Choroid plexus epithelial cell (primary cell): Measurements from ENCODE around the gene LAYN.

Experiments
- DNase-seq: peaks from one replicate; pipeline ENCODE4 v3.0.0-alpha.2; 2010; ENCODE audit warnings: low read depth
- H3K4me3 ChIP-seq: 2 replicates; pipeline ENCODE4 v1.5.1; 2011; ENCODE audit warnings: low read depth, mild to moderate bottlenecking, control low read depth, low read length, moderate library complexity
- TF ChIP-seq, protein P1 (sequence below): conservative IDR thresholded peaks from 2 replicates; pipeline ENCODE4 v1.5.1; 2011; ENCODE audit warnings: low read depth, mild to moderate bottlenecking, control low read depth, inconsistent platforms, low read length, moderate library complexity

The LAYN gene

DNA sequence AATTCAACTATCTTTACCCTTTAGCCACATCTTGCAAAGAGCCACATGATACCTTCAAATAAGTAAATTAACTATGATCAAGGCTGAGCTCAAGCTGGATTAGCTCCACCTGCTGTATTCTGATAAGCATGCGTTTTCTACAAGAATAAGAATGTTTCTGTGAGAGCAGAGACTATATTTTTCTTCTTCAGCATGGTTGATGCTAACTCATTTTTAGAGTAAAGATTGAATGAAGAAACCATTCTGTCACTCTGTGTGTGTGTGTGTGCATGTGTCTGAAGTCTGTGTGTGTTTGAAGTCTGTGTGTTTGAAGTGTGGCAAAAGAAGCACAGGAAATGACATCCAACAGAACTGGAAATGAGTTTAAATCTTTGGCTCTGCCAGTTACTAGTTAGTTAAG is 12.0 kb upstream of the LAYN start:
- DNase-seq, result no peak
- TF ChIP-seq, protein P1, sequence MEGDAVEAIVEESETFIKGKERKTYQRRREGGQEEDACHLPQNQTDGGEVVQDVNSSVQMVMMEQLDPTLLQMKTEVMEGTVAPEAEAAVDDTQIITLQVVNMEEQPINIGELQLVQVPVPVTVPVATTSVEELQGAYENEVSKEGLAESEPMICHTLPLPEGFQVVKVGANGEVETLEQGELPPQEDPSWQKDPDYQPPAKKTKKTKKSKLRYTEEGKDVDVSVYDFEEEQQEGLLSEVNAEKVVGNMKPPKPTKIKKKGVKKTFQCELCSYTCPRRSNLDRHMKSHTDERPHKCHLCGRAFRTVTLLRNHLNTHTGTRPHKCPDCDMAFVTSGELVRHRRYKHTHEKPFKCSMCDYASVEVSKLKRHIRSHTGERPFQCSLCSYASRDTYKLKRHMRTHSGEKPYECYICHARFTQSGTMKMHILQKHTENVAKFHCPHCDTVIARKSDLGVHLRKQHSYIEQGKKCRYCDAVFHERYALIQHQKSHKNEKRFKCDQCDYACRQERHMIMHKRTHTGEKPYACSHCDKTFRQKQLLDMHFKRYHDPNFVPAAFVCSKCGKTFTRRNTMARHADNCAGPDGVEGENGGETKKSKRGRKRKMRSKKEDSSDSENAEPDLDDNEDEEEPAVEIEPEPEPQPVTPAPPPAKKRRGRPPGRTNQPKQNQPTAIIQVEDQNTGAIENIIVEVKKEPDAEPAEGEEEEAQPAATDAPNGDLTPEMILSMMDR, result peak; percentile 33
- H3K4me3 ChIP-seq, result no peak overlapping the region

DNA sequence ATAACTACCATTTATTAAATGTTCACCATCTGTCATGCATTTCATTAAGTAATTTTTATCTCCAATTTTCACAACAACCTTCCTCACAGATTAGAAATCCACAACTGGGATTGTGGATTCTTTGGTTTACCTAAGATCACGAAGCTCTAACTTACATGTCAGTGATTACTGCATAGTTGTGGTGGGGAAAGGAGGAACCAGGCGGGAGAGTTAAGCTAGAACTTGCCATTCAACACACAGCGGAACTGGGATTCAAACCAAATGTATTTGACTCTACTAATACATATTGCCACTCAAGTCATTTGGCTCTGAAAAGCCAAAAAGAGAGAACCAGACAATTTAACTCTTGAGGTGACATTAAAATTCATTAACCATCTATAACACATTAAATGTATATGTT is 10.4 kb upstream of the LAYN start:
- H3K4me3 ChIP-seq, result no peak overlapping the region
- peak; percentile 59 for DNase-seq
- TF ChIP-seq, protein P1, result no peak

DNA sequence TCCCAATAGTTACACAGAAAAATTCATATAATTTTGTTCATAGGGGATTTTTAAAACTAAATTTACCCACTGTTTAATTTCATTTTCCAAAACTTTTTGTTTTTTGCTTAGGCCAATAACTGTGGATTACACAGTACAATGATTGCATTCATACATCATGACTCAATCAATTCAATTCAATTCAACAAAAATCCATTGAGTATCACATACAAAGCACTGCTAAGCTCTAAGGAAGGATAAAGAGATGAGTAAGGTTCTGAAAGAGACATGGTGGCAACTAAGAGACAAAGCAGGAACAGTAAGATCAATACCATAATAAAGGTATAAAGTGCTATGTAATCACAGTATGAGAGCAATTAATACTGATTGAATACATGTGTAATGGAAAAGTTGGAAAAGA is 9.4 kb upstream of the LAYN start:
- H3K4me3 ChIP-seq, result no peak overlapping the region
- no peak for DNase-seq
- TF ChIP-seq, protein P1, result no peak

DNA sequence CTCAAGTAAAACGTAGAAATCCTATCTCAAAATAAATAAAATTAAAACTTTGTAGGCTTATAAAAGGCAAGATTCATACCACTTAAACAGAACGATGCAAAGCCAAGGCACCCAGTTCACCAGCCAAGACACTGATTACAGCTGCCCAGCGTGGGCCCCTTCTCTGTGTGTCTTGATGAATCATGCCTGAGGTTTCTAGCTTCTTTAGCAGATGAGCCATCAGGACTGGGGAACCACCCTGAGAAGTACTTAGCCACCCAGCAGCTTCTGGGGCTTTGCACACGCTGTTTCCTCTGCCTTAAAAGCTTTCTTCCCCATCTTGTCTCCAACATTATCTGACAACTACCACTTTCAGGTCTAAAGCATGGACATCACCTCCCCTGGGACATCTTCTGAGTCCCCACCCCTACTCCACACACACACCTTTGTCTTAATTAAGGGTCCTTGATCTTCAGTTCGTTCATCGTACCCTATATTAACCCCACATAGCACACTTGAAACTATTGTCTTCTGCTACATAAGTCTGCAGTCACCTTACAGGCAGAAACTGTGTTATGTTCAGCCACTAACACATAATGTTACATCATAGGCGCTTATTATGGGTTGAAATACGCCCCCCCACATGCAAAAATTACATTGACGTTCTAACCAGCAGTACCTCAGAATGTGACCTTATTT is 8.7 kb upstream of the LAYN start:
- TF ChIP-seq, protein P1, result no peak
- no peak overlapping the region for H3K4me3 ChIP-seq
- DNase-seq, result peak; percentile 93

DNA sequence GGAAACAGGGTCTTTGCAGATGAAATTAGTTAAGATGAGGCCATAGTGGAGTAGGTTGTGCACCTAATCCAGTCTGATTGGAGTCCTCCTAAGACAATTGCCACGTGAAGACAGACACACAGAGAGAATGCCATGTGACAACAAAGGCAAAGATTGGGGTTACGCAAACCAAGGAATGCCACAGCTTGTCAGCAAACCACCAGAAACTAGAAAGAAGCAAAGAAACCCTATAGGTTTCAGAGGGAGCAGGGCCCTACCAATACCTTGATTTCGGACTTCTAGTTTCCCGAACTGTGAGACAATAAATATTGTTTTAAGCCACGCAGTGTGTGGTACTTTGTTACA is 8.2 kb upstream of the LAYN start:
- TF ChIP-seq, protein P1, result no peak
- no peak overlapping the region for H3K4me3 ChIP-seq
- DNase-seq, result no peak

DNA sequence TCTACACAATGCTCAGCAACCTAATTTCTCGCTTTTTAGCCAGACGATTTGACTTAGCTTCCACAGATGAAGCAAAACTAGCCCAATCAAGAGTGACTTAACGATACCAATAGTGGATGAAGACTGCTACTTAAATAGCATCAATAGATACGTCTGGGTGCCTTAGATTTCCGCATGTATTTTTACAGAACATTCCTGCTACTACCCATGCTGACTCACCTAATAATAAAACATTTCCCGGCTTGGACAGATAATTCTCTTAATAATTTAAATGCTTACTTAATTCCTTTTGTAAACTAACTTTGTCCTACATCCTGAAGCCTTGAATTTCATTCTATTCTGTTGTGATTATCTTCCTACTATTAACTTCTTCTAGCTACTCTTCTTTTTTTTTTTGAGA is 5.2 kb upstream of the LAYN start:
- TF ChIP-seq, protein P1, result no peak
- no peak for DNase-seq
- no peak overlapping the region for H3K4me3 ChIP-seq

DNA sequence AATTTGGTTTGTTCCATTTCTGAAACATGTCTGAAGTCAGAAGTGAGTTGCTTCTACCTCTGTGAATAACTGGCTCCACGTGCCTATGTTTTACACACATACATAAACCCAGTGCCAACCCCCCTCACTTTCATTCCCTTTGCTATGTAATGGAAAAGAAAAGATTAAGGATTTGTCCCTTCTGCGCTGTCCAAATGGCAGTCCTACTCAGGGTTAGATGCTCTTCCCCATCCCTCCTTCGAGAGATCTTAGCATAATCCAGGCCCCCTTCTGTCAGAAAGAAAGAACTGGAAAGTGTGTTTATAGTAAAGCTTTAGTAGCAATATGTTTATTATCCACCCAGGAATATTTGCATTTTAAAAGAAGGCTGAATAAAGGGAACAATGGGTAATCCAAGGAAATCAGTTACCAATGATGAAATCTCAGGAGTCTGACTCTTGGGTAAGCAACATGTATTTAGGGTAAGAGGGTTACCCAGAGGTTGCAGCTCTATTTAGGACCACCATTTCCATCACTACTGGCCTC is 3.1 kb upstream of the LAYN start:
- DNase-seq, result no peak
- TF ChIP-seq, protein P1, result no peak
- H3K4me3 ChIP-seq, result no peak overlapping the region
